NB4 (cell line): ENCODE data around the gene EMP2.

Experiments
- CTCF ChIP-seq: IDR thresholded peaks from one replicate; pipeline ENCODE4 v1.5.1; 2012; ENCODE audit warnings: low read depth, low read length
- MYC ChIP-seq: IDR thresholded peaks from 2 replicates; pipeline ENCODE4 v1.6.1; 2011; ENCODE audit warnings: low read depth, low read length
- POLR2A ChIP-seq: IDR thresholded peaks from 2 replicates; pipeline ENCODE4 v1.6.1; 2011; ENCODE audit warnings: mild to moderate bottlenecking; ENCODE audit not compliant: insufficient read length; ENCODE audit errors: extremely low read depth

GRCh38 chr16:10620120-10620519 is 39.7 kb upstream of the EMP2 start:
- TF ChIP-seq CTCF (no peak), POLR2A (no peak), MYC (no peak)
